Osteoblast (primary cell): ENCODE results near the gene SLC7A14. TPM values are rescaled to one million over a fixed set of nuclear protein-coding genes. Genes with fewer than 3 reads are reported as not detected.
A peak's percentile ranks its signal among the peaks of the same experiment; 100 is the strongest.

Experiments used
- DNase-seq: peaks from one replicate; pipeline ENCODE4 v3.0.0; 2011; ENCODE audit warnings: low spot score, mixed read lengths; ENCODE audit not compliant: insufficient read length; ENCODE audit errors: missing footprints
- H2AFZ ChIP-seq: 2 replicates; pipeline ENCODE4 v1.6.0; 2011; ENCODE audit warnings: mild to moderate bottlenecking, low read length
- H3K27ac ChIP-seq: 2 replicates; pipeline ENCODE4 v1.5.1; 2011; ENCODE audit warnings: mild to moderate bottlenecking, low read depth, low read length, moderate library complexity
- H3K27me3 ChIP-seq: 2 replicates; pipeline ENCODE4 v1.6.0; 2012; ENCODE audit warnings: mild to moderate bottlenecking, control low read depth, inconsistent platforms, low read length, moderate library complexity; ENCODE audit not compliant: insufficient read depth
- H3K36me3 ChIP-seq: 2 replicates; pipeline ENCODE4 v1.5.1; 2011; ENCODE audit warnings: mild to moderate bottlenecking, low read length, control low read depth, moderate library complexity; ENCODE audit not compliant: insufficient read depth
- H3K4me1 ChIP-seq: 2 replicates; pipeline ENCODE4 v1.5.1; 2011; ENCODE audit warnings: mild to moderate bottlenecking, low read length, control low read depth, moderate library complexity; ENCODE audit not compliant: insufficient read depth
- H3K4me2 ChIP-seq: 2 replicates; pipeline ENCODE4 v1.6.0; 2011; ENCODE audit warnings: mild to moderate bottlenecking, low read length; ENCODE audit not compliant: insufficient read depth
- H3K4me3 ChIP-seq: fragments of 200-600 bp; sonication (generic); 3 replicates; pipeline ENCODE4 v1.5.1; 2012; ENCODE audit warnings: mild to moderate bottlenecking, low read length, inconsistent platforms; ENCODE audit not compliant: insufficient read depth
- H3K79me2 ChIP-seq: 2 replicates; pipeline ENCODE4 v1.6.0; 2012; ENCODE audit warnings: mild to moderate bottlenecking, low read length, control low read depth, inconsistent platforms; ENCODE audit not compliant: insufficient read depth
- H3K9me3 ChIP-seq: 2 replicates; pipeline ENCODE4 v1.5.1; 2011; ENCODE audit warnings: low read depth, low read length, control low read depth
- H4K20me1 ChIP-seq: 2 replicates; pipeline ENCODE4 v1.6.0; 2012; ENCODE audit warnings: mild to moderate bottlenecking, low read length, control low read depth; ENCODE audit not compliant: insufficient read depth
- CTCF ChIP-seq: IDR thresholded peaks from 2 replicates; pipeline ENCODE4 v1.5.1; 2011; ENCODE audit warnings: mild to moderate bottlenecking, low read depth, low read length, moderate library complexity; ENCODE audit errors: extremely low read depth
- total RNA-seq: library from RNA; depleted of rRNA; stranded (reverse); fragments of >200 nt; gene quantifications from 2 replicates; pipeline ENCODE4 v1.2.3, GENCODE V29; 2012

The SLC7A14 gene
- total RNA-seq, 1 donor, result 0.36 TPM

GRCh38 chr3:170432416-170432815 is 153.5 kb downstream of the SLC7A14 start:
- no peak for DNase-seq
- no peaks in the 10 kb centered on the region for H4K20me1 ChIP-seq
- TF ChIP-seq CTCF, result no peak
- H3K4me3 ChIP-seq, result no peak overlapping the region
- H2AFZ ChIP-seq, result no peak overlapping the region
- H3K36me3 ChIP-seq, result peaks cover 16% of the 10 kb centered on the region
- no peak overlapping the region for H3K4me2 ChIP-seq
- no peaks in the 10 kb centered on the region for H3K79me2 ChIP-seq
- no peak overlapping the region for H3K27ac ChIP-seq
- no peaks in the 10 kb centered on the region for H3K9me3 ChIP-seq
- peaks cover 16% of the 10 kb centered on the region for H3K4me1 ChIP-seq
- H3K27me3 ChIP-seq, result no peaks in the 10 kb centered on the region

GRCh38 chr3:170431054-170431453 is 154.8 kb downstream of the SLC7A14 start:
- Histone ChIP-seq H3K36me3 (peaks cover 16% of the 10 kb centered on the region), H3K4me2 (no peak overlapping the region), H3K9me3 (no peaks in the 10 kb centered on the region), H2AFZ (no peak overlapping the region), H3K27ac (no peak overlapping the region), H3K27me3 (no peaks in the 10 kb centered on the region), H4K20me1 (no peaks in the 10 kb centered on the region), H3K4me3 (no peak overlapping the region), H3K4me1 (peaks cover 16% of the 10 kb centered on the region), H3K79me2 (no peaks in the 10 kb centered on the region)
- TF ChIP-seq CTCF, result peak; percentile 25
- no peak for DNase-seq

- H3K4me3 ChIP-seq, result no peak overlapping the region
- no peak overlapping the region for H3K4me2 ChIP-seq
- no peaks in the 10 kb centered on the region for H3K79me2 ChIP-seq
- H4K20me1 ChIP-seq, result no peaks in the 10 kb centered on the region
- peaks cover 16% of the 10 kb centered on the region for H3K36me3 ChIP-seq
- peak; percentile 63 for DNase-seq
- TF ChIP-seq CTCF, result no peak
- H3K9me3 ChIP-seq, result no peaks in the 10 kb centered on the region
- H3K27ac ChIP-seq, result no peak overlapping the region
- peaks cover 16% of the 10 kb centered on the region for H3K4me1 ChIP-seq
- no peaks in the 10 kb centered on the region for H3K27me3 ChIP-seq
- no peak overlapping the region for H2AFZ ChIP-seq
These were observed 156.8 kb downstream of the SLC7A14 start for GRCh38 chr3:170429050-170429449.

- Histone ChIP-seq H3K79me2 (no peaks in the 10 kb centered on the region), H3K9me3 (no peaks in the 10 kb centered on the region), H3K4me2 (no peak overlapping the region), H3K27ac (no peak overlapping the region), H3K4me1 (peaks cover 16% of the 10 kb centered on the region), H2AFZ (no peak overlapping the region), H4K20me1 (no peaks in the 10 kb centered on the region), H3K36me3 (peaks cover 14% of the 10 kb centered on the region), H3K4me3 (no peak overlapping the region), H3K27me3 (no peaks in the 10 kb centered on the region)
- DNase-seq, result no peak
- TF ChIP-seq CTCF, result no peak
These were observed 157.8 kb downstream of the SLC7A14 start for GRCh38 chr3:170428095-170428494.
